HepG2 (cell line): ENCODE measurements around the gene SF3B6. TPM values are rescaled to one million over a fixed set of nuclear protein-coding genes. Genes with fewer than 3 reads are reported as not detected.

Experiments used
- AGO1 ChIP-seq: fragments of 200-400 bp; formaldehyde crosslinking; IDR thresholded peaks from 2 replicates; pipeline ENCODE4 v1.6.1; 2017; ENCODE audit warnings: mild to moderate bottlenecking, low read depth, low read length, moderate library complexity; ENCODE audit not compliant: poor library complexity, severe bottlenecking
- AGO2 ChIP-seq: fragments of 200-400 bp; formaldehyde crosslinking; optimal IDR thresholded peaks from 2 replicates; pipeline ENCODE3; 2017; ENCODE audit warnings: mild to moderate bottlenecking, low read depth, low read length, moderate library complexity
- DMAP1 ChIP-seq: IDR thresholded peaks from 2 replicates; pipeline ENCODE4 v1.6.1; 2016
- E2F2 ChIP-seq: sonication (generic); formaldehyde crosslinking; IDR thresholded peaks from 2 replicates; pipeline ENCODE4 v1.4.0; 2020; ENCODE audit warnings: missing genetic modification reagents, borderline replicate concordance
- EED ChIP-seq: sonication (generic); formaldehyde crosslinking; IDR thresholded peaks from 2 replicates; pipeline ENCODE4 v1.5.0; 2020; ENCODE audit warnings: mild to moderate bottlenecking, missing genetic modification reagents
- HINFP ChIP-seq: sonication (generic); formaldehyde crosslinking; IDR thresholded peaks from 2 replicates; pipeline ENCODE4 v1.4.0; 2020; ENCODE audit warnings: low read depth, mild to moderate bottlenecking, missing genetic modification reagents
- IRF1 ChIP-seq: sonication (generic); formaldehyde crosslinking; IDR thresholded peaks from 2 replicates; pipeline ENCODE4 v1.4.0; 2020; ENCODE audit warnings: low read depth, mild to moderate bottlenecking, missing genetic modification reagents
- MXI1 ChIP-seq: IDR thresholded peaks from 3 replicates; pipeline ENCODE4 v1.6.1; 2012; ENCODE audit warnings: low read depth, low read length, inconsistent platforms, borderline replicate concordance
- NONO ChIP-seq, 2 experiments: fragments of 450-650 bp in 1 of 2; sonication (generic) in 1 of 2; formaldehyde crosslinking in 1 of 2; IDR thresholded peaks in 1 of 2; conservative IDR thresholded peaks in 1 of 2; 2 replicates each; pipeline versions ENCODE4 v1.6.1 to v1.8.0; 2017 to 2022; ENCODE audit warnings: mild to moderate bottlenecking in 1 of 2, missing genetic modification reagents in 1 of 2, moderate library complexity in 1 of 2
- PAXIP1 ChIP-seq: sonication (generic); formaldehyde crosslinking; conservative IDR thresholded peaks from 2 replicates; pipeline ENCODE4 v1.4.0; 2020; ENCODE audit warnings: mild to moderate bottlenecking, missing genetic modification reagents, moderate library complexity
- RBM39 ChIP-seq: fragments of 200-400 bp; formaldehyde crosslinking; IDR thresholded peaks from one replicate; pipeline ENCODE4 v1.6.1; 2018; ENCODE audit warnings: antibody characterized with exemption, mild to moderate bottlenecking, low read depth, low read length; ENCODE audit not compliant: poor library complexity, severe bottlenecking
- SMAD9 ChIP-seq: sonication (generic); formaldehyde crosslinking; IDR thresholded peaks from 2 replicates; pipeline ENCODE4 v1.5.1; 2020; ENCODE audit warnings: mild to moderate bottlenecking, missing genetic modification reagents
- SOX13 ChIP-seq, 3 experiments: fragments of 450-650 bp in 1 of 3; sonication (generic) in 1 of 3; formaldehyde crosslinking in 1 of 3; IDR thresholded peaks in 2 of 3; conservative IDR thresholded peaks in 1 of 3; 2 replicates each; pipeline versions ENCODE4 v1.5.0 to v1.6.1; 2016 to 2020; ENCODE audit warnings: antibody characterized with exemption in 1 of 3, mild to moderate bottlenecking in 1 of 3, missing compliant biosample characterization in 1 of 3, missing genetic modification reagents in 1 of 3, moderate library complexity in 1 of 3
- TOPORS ChIP-seq: sonication (generic); formaldehyde crosslinking; IDR thresholded peaks from 2 replicates; pipeline ENCODE4 v1.8.0; 2023; ENCODE audit warnings: mild to moderate bottlenecking, missing genetic modification reagents
- ZBTB7A ChIP-seq: sonication (generic); formaldehyde crosslinking; IDR thresholded peaks from 2 replicates; pipeline ENCODE4 v1.8.0; 2022; ENCODE audit warnings: mild to moderate bottlenecking, missing genetic modification reagents
- ZC3H13 ChIP-seq: sonication (generic); formaldehyde crosslinking; IDR thresholded peaks from 2 replicates; pipeline ENCODE4 v1.8.1; 2023; ENCODE audit warnings: mild to moderate bottlenecking, missing genetic modification reagents, moderate library complexity
- ZNF205 ChIP-seq: IDR thresholded peaks from 2 replicates; pipeline ENCODE4 v1.6.1; 2018; ENCODE audit warnings: missing biosample characterization, missing genetic modification reagents
- ZNF362 ChIP-seq: sonication (generic); formaldehyde crosslinking; IDR thresholded peaks from 2 replicates; pipeline ENCODE4 v1.4.0; 2020; ENCODE audit warnings: missing genetic modification reagents, mild to moderate bottlenecking, borderline replicate concordance
- polyA plus RNA-seq, 8 experiments: library from polyadenylated mRNA; depleted of rRNA in 3 of 8; stranded (reverse) in 7 of 8; unstranded in 1 of 8; fragments of >200 nt; fragmentation: Illumina TruSeq in 4 of 8; extraction: Trizol in 4 of 8; gene quantifications; 2 replicates each; pipeline versions ENCODE4 v1.2.1 to v1.2.3, GENCODE V29; 2011 to 2016; ENCODE audit warnings: low read depth in 4 of 8, missing spikeins in 1 of 8, mixed read lengths in 1 of 8; ENCODE audit not compliant: insufficient read depth in 1 of 8
- total RNA-seq, 5 experiments: library from RNA; depleted of rRNA; stranded (reverse); fragments of >200 nt; fragmentation: Illumina TruSeq; extraction: Trizol; gene quantifications; 2 replicates each; pipeline ENCODE4 v1.2.3, GENCODE V29; 2016; ENCODE audit warnings: low read depth in 1 of 5

The SF3B6 gene
- total and polyA plus RNA-seq, 2 of the 13 experiments (the other 11 are each of a cell fraction or from before 2014, with no cell fraction given): 177 to 182 TPM

- TF ChIP-seq MXI1: no peak
- TF ChIP-seq E2F2: peak; percentile 47; the same call in 1 of the 2 replicates
- TF ChIP-seq SOX13 (IDR thresholded peaks at IDR 0.05): no peak
- TF ChIP-seq SOX13 (CRISPR knock-in tag; conservative IDR thresholded peaks at IDR 0.05 in 1 of 2, IDR thresholded peaks at IDR 0.05 in 1 of 2): 0 out of 4 replicates have a peak, but pooled peaks of 1 of the 2 experiments have one; percentile 15
- TF ChIP-seq TOPORS: no peak
- TF ChIP-seq NONO (IDR thresholded peaks at IDR 0.05): no peak
- peak; percentile 31; the same call in 1 of the 2 replicates for TF ChIP-seq NONO (CRISPR knock-in tag; conservative IDR thresholded peaks at IDR 0.05)
- TF ChIP-seq DMAP1 (CRISPR knock-in tag): peak; percentile 9; the same call in 1 of the 2 replicates
- no peak for TF ChIP-seq PAXIP1
- TF ChIP-seq SMAD9: no peak
- TF ChIP-seq ZNF362: no peak; the same call in 1 of the 2 replicates
- 0 out of 2 replicates have a peak, but pooled peaks have one; percentile 40 for TF ChIP-seq ZBTB7A
- TF ChIP-seq AGO2: peak; percentile 83
- 0 out of 2 replicates have a peak, but pooled peaks have one; percentile 64 for TF ChIP-seq IRF1 (CRISPR knock-in tag)
- TF ChIP-seq EED (CRISPR knock-in tag): peak; percentile 18; the same call in 1 of the 2 replicates
- TF ChIP-seq HINFP (CRISPR knock-in tag): 0 out of 2 replicates have a peak, but pooled peaks have one; percentile 46
- no peak for TF ChIP-seq ZC3H13
- TF ChIP-seq ZNF205 (CRISPR knock-in tag): no peak
- TF ChIP-seq AGO1: peak; percentile 91
- TF ChIP-seq RBM39: peak; percentile 85
Measured at GRCh38 chr2:24050041-24050979, 25.8 kb downstream of the SF3B6 start (continued).
